Right kidney (tissue), 1 donor: ENCODE measurements around the gene BAIAP2L2.
"Not testable (repeated sequence)": the region's sequence is repeated elsewhere in the genome, so short reads cannot be mapped to it uniquely, and the experiment has no call there.

Experiments used
- DNase-seq: peaks from one replicate; pipeline ENCODE4 v3.0.0-alpha.2; 2016

Gene BAIAP2L2

DNA sequence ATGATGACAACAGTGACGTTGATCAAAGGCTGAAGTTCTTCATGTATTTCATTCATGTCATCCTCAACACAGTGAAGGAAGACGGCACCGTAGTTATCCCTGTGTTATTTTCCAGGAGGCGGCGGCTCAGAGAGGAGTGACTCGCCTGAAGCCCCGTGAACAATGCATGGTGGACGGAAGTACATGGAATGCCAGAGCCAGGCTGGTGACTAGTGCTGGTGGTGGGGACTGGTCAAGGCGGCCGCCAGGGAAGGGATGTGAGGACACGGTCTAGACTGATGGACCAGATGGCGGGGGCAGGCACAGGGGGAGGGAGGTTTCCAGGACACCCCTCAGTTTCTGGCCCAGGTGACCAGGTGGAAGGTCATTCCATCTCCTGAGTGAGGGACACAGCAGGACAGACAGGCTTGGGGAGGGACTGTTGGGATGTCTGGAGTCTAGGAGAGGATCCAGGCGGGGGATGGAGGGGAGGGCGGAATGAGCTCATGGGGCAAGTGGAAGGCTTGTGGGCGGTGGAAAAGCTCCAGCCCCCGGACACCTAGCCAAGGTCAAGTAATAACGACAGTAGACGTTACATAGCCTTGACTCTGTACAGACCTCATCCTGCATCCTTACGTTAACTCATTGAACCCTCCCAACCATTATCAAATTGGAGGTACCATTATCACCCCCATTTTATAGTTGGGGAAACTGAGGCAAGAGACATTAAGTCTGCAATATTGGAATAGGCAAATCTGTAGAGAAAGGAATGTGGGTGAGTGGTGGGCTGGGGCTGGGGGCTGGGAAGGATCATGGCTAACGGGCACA, 69.3 kb downstream of the BAIAP2L2 start:
- DNase-seq, result no peak

DNA sequence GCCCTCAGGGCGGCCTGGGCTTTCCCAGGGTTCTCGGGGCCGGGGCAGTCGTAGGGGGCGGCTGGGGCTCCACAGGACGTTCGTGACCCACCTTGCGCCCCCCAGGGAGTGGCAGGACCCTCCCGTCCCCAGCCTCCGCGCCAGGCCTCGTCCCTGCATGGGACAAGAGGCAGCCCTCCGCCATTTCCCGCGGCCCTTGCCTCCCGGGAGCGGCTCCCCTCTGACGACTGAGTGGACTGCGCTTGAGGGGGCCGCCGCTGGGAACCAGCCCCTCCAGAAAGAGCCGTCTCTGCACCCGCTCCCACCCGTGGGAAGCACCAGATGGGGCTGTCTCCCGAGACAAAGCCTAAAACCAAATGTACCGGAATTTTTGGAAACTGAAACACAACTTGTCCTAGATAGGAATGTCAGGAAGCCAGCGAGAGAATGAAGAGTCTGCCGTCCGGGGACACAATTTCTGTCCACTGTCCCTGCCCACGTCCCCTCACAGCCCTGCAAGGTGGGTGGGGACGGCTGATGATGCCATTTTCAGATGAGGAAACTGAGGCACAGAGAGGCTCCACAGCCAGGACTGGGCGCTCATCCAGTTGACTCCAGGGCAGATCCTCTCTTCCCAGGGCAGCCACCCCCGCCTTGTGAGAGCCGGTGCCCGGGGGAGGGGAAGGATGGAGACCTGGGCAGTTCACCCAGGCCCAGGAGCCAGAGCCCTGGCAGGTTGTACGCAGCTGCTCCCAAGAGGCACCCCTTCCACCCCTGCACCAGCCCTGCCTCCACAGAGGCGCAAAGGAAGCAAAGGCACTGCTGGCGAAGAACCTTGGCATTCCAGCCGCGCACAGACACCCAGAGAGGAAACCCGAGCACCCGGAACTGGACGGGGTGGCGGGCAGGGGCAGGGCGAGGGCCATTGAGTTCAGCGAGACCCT, 71.3 kb downstream of the BAIAP2L2 start:
- no peak for DNase-seq

DNA sequence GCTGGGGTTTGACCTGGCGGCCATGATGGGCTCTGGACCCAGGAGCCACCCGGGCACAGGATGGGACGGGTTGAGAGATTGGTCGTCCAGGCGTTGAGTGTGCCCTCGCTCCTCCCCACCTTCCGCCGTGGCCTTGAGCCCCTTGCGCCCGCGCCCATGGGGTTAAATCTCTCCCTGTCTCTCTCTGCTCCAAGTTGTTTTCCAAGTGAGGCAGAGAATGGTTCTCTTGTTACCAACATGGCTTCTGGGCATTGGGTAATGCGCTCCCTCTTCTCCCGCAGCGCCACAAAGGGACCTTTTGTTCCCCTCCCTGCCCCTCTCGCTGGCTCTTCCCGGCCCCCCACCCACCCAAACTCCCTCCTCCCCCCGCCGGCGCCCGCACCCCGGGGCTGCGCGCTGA, 72.1 kb downstream of the BAIAP2L2 start:
- DNase-seq, result no peak

- DNase-seq, result not testable (repeated sequence)
Measured at GRCh38 chr22:38037367-38038150, 72.9 kb downstream of the BAIAP2L2 start.

DNA sequence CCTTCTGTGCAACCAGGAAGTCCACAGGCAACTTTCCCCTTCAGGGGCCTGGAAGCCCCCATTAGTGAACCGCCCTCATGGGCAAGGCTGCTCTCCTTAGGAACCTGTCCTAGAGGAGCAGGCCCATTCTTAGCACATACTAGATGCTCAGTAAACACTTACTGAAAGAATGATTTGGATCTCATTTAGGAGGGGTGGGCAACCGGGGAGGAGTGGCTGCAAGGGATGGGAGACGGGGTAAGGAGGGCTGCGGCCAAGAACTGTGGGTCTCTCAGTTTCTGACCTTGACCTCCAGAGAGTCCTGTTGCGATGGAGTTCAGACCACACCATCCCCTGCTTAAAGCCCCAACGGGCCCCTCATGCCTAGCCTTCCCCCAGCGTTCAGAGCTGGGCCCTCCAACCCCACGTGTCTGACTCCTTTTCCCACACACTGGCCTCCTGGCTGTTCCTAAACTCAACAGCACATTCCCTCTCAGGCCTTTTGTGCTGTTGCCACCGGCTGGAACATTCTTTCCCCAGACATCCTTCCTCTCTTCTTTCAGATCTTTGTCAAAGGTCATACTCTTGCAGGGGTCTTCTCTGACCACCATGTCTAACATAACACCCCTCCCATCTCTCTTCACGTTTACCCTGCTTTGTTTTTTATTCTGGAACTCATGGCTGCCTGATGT, 74.0 kb downstream of the BAIAP2L2 start:
- DNase-seq, result no peak

- no peak for DNase-seq
Measured at GRCh38 chr22:38035530-38035885, 75.0 kb downstream of the BAIAP2L2 start.
